Astrocyte (in vitro differentiated cells and primary cell): ENCODE measurements around the gene PRCD. TPM values are rescaled to one million over a fixed set of nuclear protein-coding genes. Genes with fewer than 3 reads are reported as not detected.

Experiments
- DNase-seq: peaks from one replicate; pipeline ENCODE4 v3.0.0-alpha.2; 2010; ENCODE audit warnings: low read depth
- FAIRE-seq: peaks from 2 replicates; lab custom pipeline; 2011; peaks lifted over from hg19 to GRCh38; lab: Jason Lieb, UNC
- H2AFZ ChIP-seq: 2 replicates; pipeline ENCODE4 v1.6.0; 2012; ENCODE audit warnings: low read depth, low read length, inconsistent platforms
- H3K27ac ChIP-seq: 2 replicates; pipeline ENCODE4 v1.5.1; 2011; ENCODE audit warnings: low read depth, low read length, inconsistent platforms
- H3K27me3 ChIP-seq: 2 replicates; pipeline ENCODE4 v1.6.0; 2011; ENCODE audit warnings: low read length, inconsistent platforms; ENCODE audit not compliant: insufficient read depth
- H3K36me3 ChIP-seq: 2 replicates; pipeline ENCODE4 v1.5.1; 2011; ENCODE audit warnings: low read length, inconsistent platforms; ENCODE audit not compliant: insufficient read depth
- H3K4me1 ChIP-seq: 2 replicates; pipeline ENCODE4 v1.5.1; 2011; ENCODE audit warnings: low read length, inconsistent platforms; ENCODE audit not compliant: insufficient read depth
- H3K4me2 ChIP-seq: 2 replicates; pipeline ENCODE4 v1.6.0; 2012; ENCODE audit warnings: low read length, inconsistent platforms
- H3K4me3 ChIP-seq: 2 replicates; pipeline ENCODE4 v1.5.1; 2011; ENCODE audit warnings: low read depth, mild to moderate bottlenecking, low read length, inconsistent platforms; ENCODE audit not compliant: insufficient read depth
- H3K79me2 ChIP-seq: 2 replicates; pipeline ENCODE4 v1.6.0; 2012; ENCODE audit warnings: mild to moderate bottlenecking, low read length, inconsistent platforms; ENCODE audit not compliant: insufficient read depth
- H3K9ac ChIP-seq: 2 replicates; pipeline ENCODE4 v1.6.0; 2012; ENCODE audit warnings: mild to moderate bottlenecking, low read length, inconsistent platforms
- H3K9me3 ChIP-seq: 2 replicates; pipeline ENCODE4 v1.5.1; 2012; ENCODE audit warnings: low read depth, mild to moderate bottlenecking, low read length, inconsistent platforms; ENCODE audit not compliant: insufficient read depth
- H4K20me1 ChIP-seq: 2 replicates; pipeline ENCODE4 v1.6.0; 2012; ENCODE audit warnings: low read length, inconsistent platforms; ENCODE audit not compliant: insufficient read depth
- H3K27ac Mint-ChIP-seq: one replicate; pipeline ENCODE4 v1.8.0; 2021; ENCODE audit warnings: mild to moderate bottlenecking, mixed read lengths; ENCODE audit not compliant: unreplicated experiment
- H3K27me3 Mint-ChIP-seq: one replicate; pipeline ENCODE4 v1.8.0; 2021; ENCODE audit warnings: low read depth, mixed read lengths; ENCODE audit not compliant: unreplicated experiment
- H3K36me3 Mint-ChIP-seq: one replicate; pipeline ENCODE4 v1.8.0; 2021; ENCODE audit warnings: low read depth, mixed read lengths; ENCODE audit not compliant: unreplicated experiment
- H3K4me1 Mint-ChIP-seq: one replicate; pipeline ENCODE4 v1.8.0; 2021; ENCODE audit warnings: low read depth, mixed read lengths; ENCODE audit not compliant: unreplicated experiment
- H3K4me3 Mint-ChIP-seq: one replicate; pipeline ENCODE4 v1.8.0; 2021; ENCODE audit warnings: mild to moderate bottlenecking, moderate library complexity, mixed read lengths; ENCODE audit not compliant: unreplicated experiment
- H3K9me3 Mint-ChIP-seq: one replicate; pipeline ENCODE4 v1.8.0; 2021; ENCODE audit warnings: mild to moderate bottlenecking, mixed read lengths; ENCODE audit not compliant: unreplicated experiment
- CTCF ChIP-seq: IDR thresholded peaks from 2 replicates; pipeline ENCODE4 v1.5.1; 2011; ENCODE audit warnings: low read depth, mild to moderate bottlenecking, inconsistent platforms, low read length, moderate library complexity; ENCODE audit not compliant: insufficient read depth
- EZH2 ChIP-seq: IDR thresholded peaks from 2 replicates; pipeline ENCODE4 v1.6.1; 2012; ENCODE audit warnings: mild to moderate bottlenecking, low read length, inconsistent platforms; ENCODE audit not compliant: insufficient read depth
- total RNA-seq: library from RNA; stranded (reverse); gene quantifications from 2 replicates; pipeline ENCODE4 v1.2.1, GENCODE V29; 2021

Gene PRCD
- total RNA-seq, 1 donor from 2014 or later, result 2.2 TPM

- Mint-ChIP-seq H3K27me3 (peaks cover 2% of the 10 kb centered on the region), H3K36me3 (peaks cover 14% of the 10 kb centered on the region), H3K4me3 (no peak overlapping the region), H3K27ac (no peak overlapping the region), H3K9me3 (no peaks in the 10 kb centered on the region), H3K4me1 (peaks cover 11% of the 10 kb centered on the region)
- Histone ChIP-seq H4K20me1 (peaks cover 40% of the 10 kb centered on the region), H3K9me3 (no peaks in the 10 kb centered on the region), H3K4me2 (peak overlapping the region; percentile 19), H3K27ac (no peak overlapping the region), H3K79me2 (peaks cover 4% of the 10 kb centered on the region), H3K36me3 (peaks cover 11% of the 10 kb centered on the region), H2AFZ (peak overlapping the region; percentile 18), H3K27me3 (no peaks in the 10 kb centered on the region), H3K4me3 (no peak overlapping the region), H3K9ac (no peak overlapping the region), H3K4me1 (peaks cover 4% of the 10 kb centered on the region)
- TF ChIP-seq CTCF (no peak), EZH2 (no peak)
- DNase-seq, result no peak
- FAIRE-seq, result no peak
Measured at GRCh38 chr17:76569607-76570279, 29.9 kb downstream of the PRCD start.

- no peaks in the 10 kb centered on the region for H3K27me3 ChIP-seq
- H3K9me3 ChIP-seq, result no peaks in the 10 kb centered on the region
- H3K4me3 Mint-ChIP-seq, result no peak overlapping the region
- H3K27ac ChIP-seq, result no peak overlapping the region
- H3K9ac ChIP-seq, result no peak overlapping the region
- no peak overlapping the region for H2AFZ ChIP-seq
- DNase-seq (no peak), FAIRE-seq (no peak)
- H3K4me2 ChIP-seq, result no peak overlapping the region
- TF ChIP-seq EZH2, result no peak
- TF ChIP-seq CTCF, result no peak
- H3K79me2 ChIP-seq, result peaks cover 3% of the 10 kb centered on the region
- H3K36me3 Mint-ChIP-seq, result peaks cover 11% of the 10 kb centered on the region
- peaks cover 4% of the 10 kb centered on the region for H3K4me1 ChIP-seq
- H3K27me3 Mint-ChIP-seq, result peaks cover 5% of the 10 kb centered on the region
- H4K20me1 ChIP-seq, result peaks cover 32% of the 10 kb centered on the region
- H3K4me3 ChIP-seq, result no peak overlapping the region
- peaks cover 5% of the 10 kb centered on the region for H3K36me3 ChIP-seq
- peaks cover 6% of the 10 kb centered on the region for H3K4me1 Mint-ChIP-seq
- no peaks in the 10 kb centered on the region for H3K9me3 Mint-ChIP-seq
- H3K27ac Mint-ChIP-seq, result no peak overlapping the region
Measured at GRCh38 chr17:76570457-76570856, 30.6 kb downstream of the PRCD start.

GRCh38 chr17:76570877-76571471, 31.1 kb downstream of the PRCD start:
- no peak overlapping the region for H3K27ac Mint-ChIP-seq
- peaks cover 4% of the 10 kb centered on the region for H3K4me1 ChIP-seq
- no peak for FAIRE-seq
- no peak overlapping the region for H2AFZ ChIP-seq
- no peaks in the 10 kb centered on the region for H3K9me3 Mint-ChIP-seq
- H3K79me2 ChIP-seq, result no peaks in the 10 kb centered on the region
- no peak overlapping the region for H3K4me3 Mint-ChIP-seq
- H3K36me3 Mint-ChIP-seq, result peaks cover 9% of the 10 kb centered on the region
- no peak overlapping the region for H3K4me3 ChIP-seq
- TF ChIP-seq EZH2 (no peak), CTCF (no peak)
- H3K27me3 ChIP-seq, result no peaks in the 10 kb centered on the region
- H3K4me1 Mint-ChIP-seq, result peaks cover 5% of the 10 kb centered on the region
- peaks cover 5% of the 10 kb centered on the region for H3K27me3 Mint-ChIP-seq
- no peaks in the 10 kb centered on the region for H3K36me3 ChIP-seq
- H3K9me3 ChIP-seq, result no peaks in the 10 kb centered on the region
- no peak for DNase-seq
- H4K20me1 ChIP-seq, result peaks cover 27% of the 10 kb centered on the region
- no peak overlapping the region for H3K27ac ChIP-seq
- H3K9ac ChIP-seq, result no peak overlapping the region
- H3K4me2 ChIP-seq, result no peak overlapping the region
